PFSK-1 (cell line): ENCODE measurements around the gene LRRIQ3.

Source experiments
- FOXP2 ChIP-seq: optimal IDR thresholded peaks from 2 replicates; pipeline ENCODE3; 2011; ENCODE audit warnings: borderline replicate concordance, control low read depth, inconsistent platforms; ENCODE audit not compliant: insufficient read depth; ENCODE audit errors: extremely low read length, extremely low read depth
- POLR2AphosphoS5 ChIP-seq: IDR thresholded peaks from 2 replicates; pipeline ENCODE4 v1.6.1; 2012; ENCODE audit warnings: low read depth, mild to moderate bottlenecking, control low read depth, low read length, moderate library complexity
- REST ChIP-seq, 2 experiments: IDR thresholded peaks; 2 replicates each; pipeline versions ENCODE4 v1.6.1 to v1.8.0; 2011 to 2012; ENCODE audit warnings: low read depth in 2 of 2, low read length in 2 of 2, control low read depth in 1 of 2, inconsistent platforms in 1 of 2, mild to moderate bottlenecking in 1 of 2, moderate library complexity in 1 of 2; ENCODE audit not compliant: insufficient read depth in 1 of 2
- SIN3A ChIP-seq: IDR thresholded peaks from 2 replicates; pipeline ENCODE4 v1.6.1; 2012; ENCODE audit warnings: mild to moderate bottlenecking, low read length, moderate library complexity, borderline replicate concordance; ENCODE audit not compliant: insufficient read depth
- TAF1 ChIP-seq: IDR thresholded peaks from 2 replicates; pipeline ENCODE4 v1.6.1; 2012; ENCODE audit warnings: low read length, control low read depth, borderline replicate concordance; ENCODE audit not compliant: insufficient read depth

- TF ChIP-seq REST (IDR thresholded peaks at IDR 0.05; ENCODE audit: insufficient read depth in 1 of 2, low read depth in 2 of 2, low read length in 2 of 2) (no peak), POLR2AphosphoS5 (no peak), TAF1 (no peak), SIN3A (no peak), FOXP2 (no peak)
Measured at GRCh38 chr1:73980324-73981040, 217.5 kb downstream of the LRRIQ3 start.
